Tibial artery (tissue), 4 donors: ENCODE data around the gene VGLL4.

Source experiments
- DNase-seq, 2 donors: peaks; one replicate each; pipeline ENCODE4 v3.0.0-alpha.2; 2019
- H3K27ac ChIP-seq, 2 donors: fragments of 200-600 bp; sonication (generic) in 1 of 2; 1 replicate in 1 of 2; 2 replicates in 1 of 2; pipeline ENCODE4 v1.5.1; 2018 to 2019; ENCODE audit warnings: mild to moderate bottlenecking in 1 of 2
- H3K27me3 ChIP-seq, 2 donors: fragments of 200-600 bp; sonication (generic) in 1 of 2; one replicate each; pipeline versions ENCODE4 v1.5.1 to v1.6.0; 2016 to 2019
- H3K36me3 ChIP-seq, 3 donors: fragments of 200-600 bp; sonication (generic) in 2 of 3; one replicate each; pipeline ENCODE4 v1.5.1; 2016 to 2019; ENCODE audit warnings: mild to moderate bottlenecking in 2 of 3
- H3K4me1 ChIP-seq, 4 donors: fragments of 200-600 bp; sonication (generic) in 2 of 4; 1 replicate in 3 of 4; 2 replicates in 1 of 4; pipeline ENCODE4 v1.5.1; 2016 to 2019
- H3K4me3 ChIP-seq, 2 donors: fragments of 200-600 bp; sonication (generic) in 1 of 2; 1 replicate in 1 of 2; 2 replicates in 1 of 2; pipeline ENCODE4 v1.5.1; 2018 to 2019; ENCODE audit warnings: mild to moderate bottlenecking in 2 of 2
- H3K9me3 ChIP-seq, 3 donors: fragments of 200-600 bp; sonication (generic) in 1 of 3; one replicate each; pipeline ENCODE4 v1.5.1; 2016 to 2019
- intact Hi-C: fragments of 100-400 bp; cut with DNase I; formaldehyde crosslinking; loops from one replicate; pipeline ENCODE4 v1.15.0; 2023; ENCODE audit warnings: low total_unique reads
- TF ChIP-seq, protein P1 (sequence below), 2 experiments: fragments of 200-600 bp in 1 of 2; fragments of 450-650 bp in 1 of 2; IDR thresholded peaks; one replicate each; pipeline ENCODE4 v1.5.1; 2017 to 2019; ENCODE audit warnings: antibody characterized with exemption in 2 of 2, mild to moderate bottlenecking in 1 of 2, moderate library complexity in 1 of 2

Gene VGLL4

DNA sequence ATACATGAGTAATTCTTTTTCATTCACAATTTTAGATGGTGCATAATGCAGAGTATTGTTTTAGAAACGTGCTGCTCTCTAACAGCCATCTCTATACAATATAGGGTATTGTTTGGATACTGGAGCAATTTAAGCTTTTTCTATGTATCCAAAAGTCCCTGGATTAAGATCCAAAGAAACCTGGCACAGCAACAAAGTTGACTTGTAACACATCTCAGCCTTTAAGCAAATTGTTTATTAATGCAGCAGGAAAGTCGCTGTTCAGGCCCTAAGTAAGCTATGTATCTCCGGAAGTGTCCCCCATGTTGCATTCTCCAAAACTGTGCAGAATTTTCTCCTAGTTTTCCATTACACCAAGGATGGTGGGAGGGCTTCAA is 7.3 kb downstream of the VGLL4 start:
- no peak overlapping the region for H3K4me3 ChIP-seq
- H3K27me3 ChIP-seq = no peaks in the 10 kb centered on the region
- H3K4me1 ChIP-seq = peaks cover 8 to 100% (median 71%) of the 10 kb centered on the region in 4 donors
- H3K36me3 ChIP-seq = no peaks in the 10 kb centered on the region
- TF ChIP-seq, protein P1, sequence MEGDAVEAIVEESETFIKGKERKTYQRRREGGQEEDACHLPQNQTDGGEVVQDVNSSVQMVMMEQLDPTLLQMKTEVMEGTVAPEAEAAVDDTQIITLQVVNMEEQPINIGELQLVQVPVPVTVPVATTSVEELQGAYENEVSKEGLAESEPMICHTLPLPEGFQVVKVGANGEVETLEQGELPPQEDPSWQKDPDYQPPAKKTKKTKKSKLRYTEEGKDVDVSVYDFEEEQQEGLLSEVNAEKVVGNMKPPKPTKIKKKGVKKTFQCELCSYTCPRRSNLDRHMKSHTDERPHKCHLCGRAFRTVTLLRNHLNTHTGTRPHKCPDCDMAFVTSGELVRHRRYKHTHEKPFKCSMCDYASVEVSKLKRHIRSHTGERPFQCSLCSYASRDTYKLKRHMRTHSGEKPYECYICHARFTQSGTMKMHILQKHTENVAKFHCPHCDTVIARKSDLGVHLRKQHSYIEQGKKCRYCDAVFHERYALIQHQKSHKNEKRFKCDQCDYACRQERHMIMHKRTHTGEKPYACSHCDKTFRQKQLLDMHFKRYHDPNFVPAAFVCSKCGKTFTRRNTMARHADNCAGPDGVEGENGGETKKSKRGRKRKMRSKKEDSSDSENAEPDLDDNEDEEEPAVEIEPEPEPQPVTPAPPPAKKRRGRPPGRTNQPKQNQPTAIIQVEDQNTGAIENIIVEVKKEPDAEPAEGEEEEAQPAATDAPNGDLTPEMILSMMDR (IDR thresholded peaks at IDR 0.05) = no peak
- H3K9me3 ChIP-seq = no peaks in the 10 kb centered on the region
- peak overlapping the region; percentile 6 to 88 for H3K27ac ChIP-seq
- no peak for DNase-seq
- intact Hi-C loops = no loop called here

DNA sequence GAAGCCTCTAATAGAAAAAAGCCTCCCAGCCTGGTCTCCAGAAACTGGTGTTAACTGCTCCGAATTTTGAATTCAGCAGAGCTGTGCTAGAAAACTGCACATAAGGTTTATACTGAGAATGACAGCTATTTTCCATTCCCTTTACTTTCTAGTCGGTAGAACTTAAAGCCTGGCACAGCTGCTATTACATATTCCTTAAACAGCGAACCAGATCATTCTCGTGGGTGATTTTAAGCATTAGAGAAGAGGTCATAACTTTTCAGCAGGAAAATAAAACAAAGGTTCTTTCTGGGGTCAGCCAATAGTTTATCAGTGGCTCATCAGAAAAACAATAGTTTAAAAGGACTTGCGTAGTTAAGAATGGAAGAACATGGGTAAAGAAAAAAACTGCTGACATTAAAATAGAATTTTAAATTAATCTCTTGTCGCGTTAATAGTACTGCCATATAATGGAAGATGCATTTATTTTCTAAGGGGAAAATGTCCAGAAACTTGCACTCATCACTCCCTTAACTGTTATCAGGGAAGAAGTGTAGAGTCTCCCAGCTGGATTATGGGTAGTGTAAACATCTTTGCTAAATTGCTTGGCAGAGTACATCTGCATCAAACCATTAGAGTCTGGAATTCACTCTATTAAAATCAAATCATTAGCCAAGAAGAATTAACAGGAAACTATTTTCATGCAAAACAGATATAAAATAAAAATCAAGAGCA is 7.9 kb downstream of the VGLL4 start:
- TF ChIP-seq, protein P1 (IDR thresholded peaks at IDR 0.05) = no peak
- Histone ChIP-seq H3K36me3 (no peaks in the 10 kb centered on the region), H3K4me3 (no peak overlapping the region), H3K27me3 (no peaks in the 10 kb centered on the region), H3K4me1 (peaks cover 8 to 100% (median 74%) of the 10 kb centered on the region in 4 donors), H3K9me3 (no peaks in the 10 kb centered on the region), H3K27ac (peak overlapping the region; percentile 30 to 88)
- intact Hi-C loops = no loop called here
- no peak for DNase-seq

DNA sequence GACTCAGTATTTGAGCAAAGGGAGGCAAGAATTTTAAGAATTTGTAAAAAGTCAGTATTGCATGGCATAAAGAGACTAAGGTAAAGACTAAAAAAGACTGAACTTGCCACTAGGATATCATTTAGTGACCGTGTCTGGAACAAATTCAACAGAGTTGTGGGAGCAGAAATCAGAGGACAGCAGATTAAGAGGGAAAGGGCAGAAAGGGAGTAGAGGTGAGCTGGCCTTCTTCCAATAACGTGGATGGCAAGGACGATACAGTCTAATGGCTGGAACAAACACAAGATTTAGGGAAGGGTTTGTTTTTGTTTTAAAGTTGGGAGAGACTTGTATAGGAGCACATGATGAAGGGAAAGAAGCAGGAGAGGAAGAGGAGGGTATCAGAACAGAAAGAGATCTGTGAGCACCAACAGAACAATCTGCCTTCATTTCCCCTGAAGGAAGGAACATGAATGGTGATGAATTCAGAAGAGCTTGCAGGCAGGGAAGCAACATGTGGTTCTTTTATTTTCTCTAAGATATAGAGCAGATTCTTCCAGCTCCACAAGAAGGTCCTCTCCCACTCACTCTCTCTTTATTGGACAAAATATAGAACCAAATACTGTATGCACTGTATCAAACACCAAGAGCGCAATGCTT is 8.6 kb downstream of the VGLL4 start:
- intact Hi-C loops = no loop called here
- TF ChIP-seq, protein P1 (IDR thresholded peaks at IDR 0.05) = no peak
- DNase-seq = no peak
- Histone ChIP-seq H3K4me1 (peaks cover 8 to 100% (median 69%) of the 10 kb centered on the region in 4 donors), H3K36me3 (no peaks in the 10 kb centered on the region), H3K4me3 (no peak overlapping the region), H3K9me3 (no peaks in the 10 kb centered on the region), H3K27me3 (no peaks in the 10 kb centered on the region), H3K27ac (peak overlapping the region; percentile 30 to 88)

DNA sequence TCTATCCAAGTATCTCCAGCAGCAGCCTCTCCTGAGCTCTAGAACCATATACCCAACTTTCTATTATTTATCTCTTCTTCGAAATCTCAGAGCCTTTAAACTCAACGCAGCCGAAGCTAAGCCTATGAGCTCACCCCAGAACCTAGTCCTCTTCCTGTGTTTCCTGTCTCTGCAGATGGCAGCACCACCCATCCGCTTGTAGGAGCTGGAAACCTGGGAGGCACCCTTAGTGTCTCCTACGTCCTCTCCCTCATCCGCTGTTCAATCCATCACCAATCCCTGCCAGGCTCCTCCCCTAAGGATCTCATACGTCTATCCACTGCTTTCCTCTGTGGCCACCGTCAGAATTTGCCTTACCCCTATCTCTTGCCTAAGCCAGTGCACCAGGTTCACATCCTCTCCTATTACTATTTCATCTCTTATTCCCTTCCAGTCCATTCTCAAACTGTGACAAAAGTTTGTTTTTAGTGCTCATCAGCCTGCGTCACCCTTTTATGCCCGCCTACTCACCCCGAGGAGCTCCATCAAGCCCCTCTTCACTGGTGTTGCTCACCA is 9.6 kb downstream of the VGLL4 start:
- no peak for DNase-seq
- Histone ChIP-seq H3K4me1 (peaks cover 8 to 100% (median 62%) of the 10 kb centered on the region in 4 donors), H3K27ac (peak overlapping the region in 1 of 2 donors; percentile 40), H3K36me3 (no peaks in the 10 kb centered on the region), H3K4me3 (no peak overlapping the region), H3K27me3 (no peaks in the 10 kb centered on the region), H3K9me3 (no peaks in the 10 kb centered on the region)
- TF ChIP-seq, protein P1 (IDR thresholded peaks at IDR 0.05) = no peak
- intact Hi-C loops = no loop called here

DNA sequence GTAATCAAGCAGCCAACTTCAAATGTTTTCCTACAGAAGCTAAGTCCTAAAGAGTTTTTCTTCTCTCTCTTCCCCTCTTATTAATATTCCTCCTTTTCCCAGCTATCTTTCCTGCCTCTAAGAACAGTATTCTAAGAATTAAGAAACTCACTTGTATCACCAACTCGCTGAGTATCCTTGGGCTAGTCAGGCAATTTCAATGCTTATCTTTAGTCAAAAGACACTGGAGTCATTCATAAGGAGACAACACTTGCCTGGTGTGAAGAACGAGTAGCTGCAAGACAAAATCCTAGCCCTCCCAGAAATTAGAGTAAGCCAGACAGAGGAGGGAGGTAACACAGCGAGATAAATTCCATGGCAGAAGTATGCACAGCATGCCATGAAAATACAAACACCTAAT is 10.7 kb downstream of the VGLL4 start:
- Histone ChIP-seq H3K4me3 (no peak overlapping the region), H3K36me3 (no peaks in the 10 kb centered on the region), H3K27ac (peak overlapping the region; percentile 6 to 40), H3K4me1 (peaks cover under 1 to 100% (median 51%) of the 10 kb centered on the region in 4 donors), H3K9me3 (no peaks in the 10 kb centered on the region), H3K27me3 (no peaks in the 10 kb centered on the region)
- TF ChIP-seq, protein P1 (IDR thresholded peaks at IDR 0.05) = no peak
- DNase-seq = no peak
- intact Hi-C loops = no loop called here
